HepG2 (cell line): Measurements from ENCODE around the gene SKA2. TPM values are rescaled to one million over a fixed set of nuclear protein-coding genes. Genes with fewer than 3 reads are reported as not detected.

ENCODE experiments used
- ATAC-seq: fragments of 200-7000 bp; cut with Tn5 transposase; 3 replicates; pipeline ENCODE4 v1.9.1; 2020; ENCODE audit warnings: mild to moderate bottlenecking, moderate library complexity
- BruUV-seq: library from RNA; stranded (reverse); fragments of 400-500 nt; replicated peaks from 2 replicates; lab custom pipeline; 2021; lab: Mats Ljungman, UMichigan
- CTCF ChIA-PET: fragments of 300-600 bp; formaldehyde crosslinking; extraction: SDS; loops from one replicate; lab custom pipeline; 2021; ENCODE audit warnings: low total read pairs, inconsistent platforms, low intra/inter-chr PET ratio; lab: Yijun Ruan, JAX
- POLR2A ChIA-PET: fragments of 350-600 bp; sonication (Branson Sonifier 250); formaldehyde crosslinking; loops from one replicate; lab custom pipeline; 2020; ENCODE audit warnings: antibody characterized with exemption, inconsistent platforms; lab: Yijun Ruan, JAX
- DNase-seq: peaks from one replicate; pipeline ENCODE4 v3.0.0-alpha.2; 2015; ENCODE audit warnings: low spot score
- FAIRE-seq: peaks from 3 replicates; lab custom pipeline; 2011; peaks lifted over from hg19 to GRCh38; lab: Jason Lieb, UNC
- H2AFZ ChIP-seq: one replicate; pipeline ENCODE4 v1.6.1; 2011; ENCODE audit warnings: low read length, inconsistent platforms
- H3K27ac ChIP-seq: fragments of 300-600 bp; 3 replicates; pipeline ENCODE4 v1.8.0; 2011; ENCODE audit warnings: mixed run types, mild to moderate bottlenecking, mixed read lengths, low read length, inconsistent platforms; ENCODE audit not compliant: insufficient read depth; ENCODE audit errors: extremely low read length
- H3K27me3 ChIP-seq, 2 experiments: fragments of 200-600 bp in 1 of 2; 2 replicates in 1 of 2; 3 replicates in 1 of 2; pipeline versions ENCODE4 v1.6.0 to v1.8.0; 2011; ENCODE audit warnings: low read length in 2 of 2, mild to moderate bottlenecking in 2 of 2, moderate library complexity in 2 of 2, inconsistent platforms in 1 of 2; ENCODE audit not compliant: insufficient read depth in 2 of 2, control insufficient read depth in 1 of 2
- H3K36me3 ChIP-seq, 2 experiments: fragments of 200-600 bp in 1 of 2; replicated peaks in 1 of 2; 2 replicates in 1 of 2; 3 replicates in 1 of 2; pipeline versions ENCODE4 v1.5.1 to v1.8.0; 2011; ENCODE audit warnings: low read length in 2 of 2, inconsistent platforms in 1 of 2; ENCODE audit not compliant: insufficient read depth in 2 of 2, control insufficient read depth in 1 of 2
- H3K4me1 ChIP-seq: 2 replicates; pipeline ENCODE4 v1.5.1; 2012; ENCODE audit warnings: low read length, inconsistent platforms; ENCODE audit not compliant: insufficient read depth
- H3K4me2 ChIP-seq: 2 replicates; pipeline ENCODE4 v1.6.0; 2011; ENCODE audit warnings: low read depth, low read length, inconsistent platforms
- H3K4me3 ChIP-seq, 3 experiments: fragments of 200-600 bp in 1 of 3; sonication (generic), shearing (Covaris generic) in 1 of 3; replicated peaks in 1 of 3; 2 replicates each; pipeline ENCODE4 v1.5.1; 2011 to 2016; ENCODE audit warnings: low read length in 3 of 3, inconsistent platforms in 2 of 3, low read depth in 2 of 3, mild to moderate bottlenecking in 2 of 3, control low read depth in 1 of 3, mixed read lengths in 1 of 3; ENCODE audit not compliant: insufficient read depth in 1 of 3
- H3K79me2 ChIP-seq: one replicate; pipeline ENCODE4 v1.6.1; 2011; ENCODE audit warnings: low read length, inconsistent platforms; ENCODE audit not compliant: insufficient read depth
- H3K9ac ChIP-seq: 2 replicates; pipeline ENCODE4 v1.6.0; 2011; ENCODE audit warnings: mild to moderate bottlenecking, low read depth, low read length, inconsistent platforms; ENCODE audit not compliant: insufficient read depth
- H3K9me3 ChIP-seq: 2 replicates; pipeline ENCODE4 v1.5.1; 2012; ENCODE audit warnings: mild to moderate bottlenecking, low read length
- H4K20me1 ChIP-seq: 2 replicates; pipeline ENCODE4 v1.6.0; 2011; ENCODE audit warnings: inconsistent platforms, mild to moderate bottlenecking, low read length, moderate library complexity; ENCODE audit not compliant: insufficient read depth
- FOSL2 ChIP-seq: sonication (generic); formaldehyde crosslinking; IDR thresholded peaks from 2 replicates; pipeline ENCODE4 v1.4.0; 2020; ENCODE audit warnings: missing genetic modification reagents
- FOXJ3 ChIP-seq: sonication (generic); formaldehyde crosslinking; IDR thresholded peaks from 2 replicates; pipeline ENCODE4 v1.4.0; 2020; ENCODE audit warnings: missing genetic modification reagents, mild to moderate bottlenecking, borderline replicate concordance
- POLR2A ChIP-seq, 2 experiments: IDR thresholded peaks; 2 replicates each; pipeline ENCODE4 v1.6.1; 2011; ENCODE audit warnings: low read depth in 2 of 2, low read length in 2 of 2, mild to moderate bottlenecking in 1 of 2, moderate library complexity in 1 of 2; ENCODE audit not compliant: insufficient read depth in 1 of 2
- RFX3 ChIP-seq: IDR thresholded peaks from 2 replicates; pipeline ENCODE4 v1.6.1; 2016; ENCODE audit warnings: missing biosample characterization, missing genetic modification reagents
- ZNF550 ChIP-seq: sonication (generic); formaldehyde crosslinking; IDR thresholded peaks from 2 replicates; pipeline ENCODE4 v1.4.0; 2020; ENCODE audit warnings: mild to moderate bottlenecking, missing genetic modification reagents, borderline replicate concordance
- WGBS: methylation state at CpG from one replicate; pipeline ENCODE4 v1.1.6; 2017; ENCODE audit warnings: low lambda C conversion rate; 5-methylcytosine and 5-hydroxymethylcytosine counted together
- in situ Hi-C: cut with HindIII; loops from 2 replicates; pipeline ENCODE4 v1.10.0; 2017; ENCODE audit warnings: low pct_unique_long_range_greater_than_20kb; ENCODE audit not compliant: extremely low pct_ligation_motif_present
- intact Hi-C: fragments of 100-400 bp; cut with micrococcal nuclease; formaldehyde crosslinking; loops from one replicate; pipeline ENCODE4 v1.10.0; 2022; ENCODE audit not compliant: unreplicated experiment
- polyA plus RNA-seq, 8 experiments: library from polyadenylated mRNA; depleted of rRNA in 3 of 8; stranded (reverse) in 7 of 8; unstranded in 1 of 8; fragments of >200 nt; fragmentation: Illumina TruSeq in 4 of 8; extraction: Trizol in 4 of 8; gene quantifications; 2 replicates each; pipeline versions ENCODE4 v1.2.1 to v1.2.3, GENCODE V29; 2011 to 2016; ENCODE audit warnings: low read depth in 4 of 8, missing spikeins in 1 of 8, mixed read lengths in 1 of 8; ENCODE audit not compliant: insufficient read depth in 1 of 8
- total RNA-seq, 5 experiments: library from RNA; depleted of rRNA; stranded (reverse); fragments of >200 nt; fragmentation: Illumina TruSeq; extraction: Trizol; gene quantifications; 2 replicates each; pipeline ENCODE4 v1.2.3, GENCODE V29; 2016; ENCODE audit warnings: low read depth in 1 of 5
- TF ChIP-seq, protein P1 (sequence below): sonication (generic); formaldehyde crosslinking; IDR thresholded peaks from 2 replicates; pipeline ENCODE4 v1.5.1; 2020; ENCODE audit warnings: missing genetic modification reagents, mild to moderate bottlenecking, borderline replicate concordance
- TF ChIP-seq, protein P2 (sequence below): sonication (generic); formaldehyde crosslinking; IDR thresholded peaks from 2 replicates; pipeline ENCODE4 v1.4.0; 2020; ENCODE audit warnings: missing genetic modification reagents
- TF ChIP-seq, protein P3 (sequence below), 2 experiments: sonication (generic) in 1 of 2; formaldehyde crosslinking in 1 of 2; IDR thresholded peaks; 2 replicates each; pipeline versions ENCODE4 v1.6.1 to v1.9.0; 2014 to 2022; ENCODE audit warnings: antibody characterized with exemption in 1 of 2, borderline replicate concordance in 1 of 2, inconsistent platforms in 1 of 2, low read depth in 1 of 2, missing genetic modification reagents in 1 of 2
- TF ChIP-seq, protein P4 (sequence below): IDR thresholded peaks from 2 replicates; pipeline ENCODE4 v1.6.1; 2016; ENCODE audit warnings: control low read depth

SKA2 gene
- total and polyA plus RNA-seq, 2 of the 13 experiments (the other 11 are each of a cell fraction or from before 2014, with no cell fraction given) = 18.6 to 91.8 TPM

DNA sequence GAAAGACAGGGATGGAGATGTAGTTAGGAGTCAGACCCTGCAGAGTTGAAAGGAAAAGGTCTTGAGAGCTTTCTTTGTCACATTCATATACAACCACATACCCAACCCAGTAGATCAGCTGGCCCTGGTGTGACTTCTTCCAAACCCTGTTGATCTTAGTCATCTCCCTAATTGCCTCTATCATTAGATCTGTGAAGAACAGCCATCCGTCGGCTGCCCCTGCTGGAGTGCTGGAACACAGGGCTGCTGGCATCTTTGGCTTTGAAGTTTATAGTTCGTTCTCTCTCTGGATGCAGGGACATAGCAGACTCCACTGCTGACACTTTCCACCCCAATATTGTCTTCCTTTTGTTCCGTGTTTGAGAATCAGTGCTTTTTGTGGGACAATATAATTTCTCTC lies 44.4 kb upstream of the SKA2 start:
- Histone ChIP-seq H3K27ac (no peak overlapping the region), H3K36me3 (peaks cover 10 to 72% of the 10 kb centered on the region in 2 experiments), H3K9me3 (no peaks in the 10 kb centered on the region), H3K4me2 (no peak overlapping the region), H3K79me2 (no peaks in the 10 kb centered on the region), H3K9ac (no peak overlapping the region), H2AFZ (no peak overlapping the region), H4K20me1 (no peaks in the 10 kb centered on the region), H3K27me3 (no peaks in the 10 kb centered on the region), H3K4me1 (no peaks in the 10 kb centered on the region), H3K4me3 (no peak overlapping the region)
- DNase-seq (no peak), ATAC-seq (no peak), FAIRE-seq (no peak)
- intact Hi-C loops (no loop called here), in situ Hi-C loops (no loop called here)
- ChIA-PET POLR2A (no interaction called here), CTCF (no interaction called here)
- WGBS = 97% methylated on average over 4 of the region's 4 CpGs
- no TSS peak for BruUV-seq
- TF ChIP-seq FOSL2 (CRISPR knock-in tag) (no peak), ZNF550 (CRISPR knock-in tag) (no peak), RFX3 (CRISPR knock-in tag) (no peak), POLR2A (IDR thresholded peaks at IDR 0.05; ENCODE audit: insufficient read depth in 1 of 2, low read depth in 2 of 2, low read length in 2 of 2) (no peak), FOXJ3 (no peak)
- TF ChIP-seq, protein P1, sequence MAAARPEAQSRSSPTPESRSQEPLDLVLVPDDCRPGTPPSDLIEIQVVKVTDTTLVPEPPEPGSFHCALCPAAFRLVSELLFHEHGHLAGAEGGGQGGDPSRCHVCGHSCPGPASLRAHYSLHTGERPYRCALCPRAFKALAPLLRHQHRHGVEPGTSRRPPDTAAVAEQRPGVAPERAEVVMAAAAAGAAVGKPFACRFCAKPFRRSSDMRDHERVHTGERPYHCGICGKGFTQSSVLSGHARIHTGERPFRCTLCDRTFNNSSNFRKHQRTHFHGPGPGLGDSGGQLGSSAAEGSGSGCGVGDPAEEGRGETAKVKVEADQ (CRISPR knock-in tag) = no peak
- TF ChIP-seq, protein P2, sequence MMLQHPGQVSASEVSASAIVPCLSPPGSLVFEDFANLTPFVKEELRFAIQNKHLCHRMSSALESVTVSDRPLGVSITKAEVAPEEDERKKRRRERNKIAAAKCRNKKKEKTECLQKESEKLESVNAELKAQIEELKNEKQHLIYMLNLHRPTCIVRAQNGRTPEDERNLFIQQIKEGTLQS (CRISPR knock-in tag) = no peak
- TF ChIP-seq, protein P3, sequence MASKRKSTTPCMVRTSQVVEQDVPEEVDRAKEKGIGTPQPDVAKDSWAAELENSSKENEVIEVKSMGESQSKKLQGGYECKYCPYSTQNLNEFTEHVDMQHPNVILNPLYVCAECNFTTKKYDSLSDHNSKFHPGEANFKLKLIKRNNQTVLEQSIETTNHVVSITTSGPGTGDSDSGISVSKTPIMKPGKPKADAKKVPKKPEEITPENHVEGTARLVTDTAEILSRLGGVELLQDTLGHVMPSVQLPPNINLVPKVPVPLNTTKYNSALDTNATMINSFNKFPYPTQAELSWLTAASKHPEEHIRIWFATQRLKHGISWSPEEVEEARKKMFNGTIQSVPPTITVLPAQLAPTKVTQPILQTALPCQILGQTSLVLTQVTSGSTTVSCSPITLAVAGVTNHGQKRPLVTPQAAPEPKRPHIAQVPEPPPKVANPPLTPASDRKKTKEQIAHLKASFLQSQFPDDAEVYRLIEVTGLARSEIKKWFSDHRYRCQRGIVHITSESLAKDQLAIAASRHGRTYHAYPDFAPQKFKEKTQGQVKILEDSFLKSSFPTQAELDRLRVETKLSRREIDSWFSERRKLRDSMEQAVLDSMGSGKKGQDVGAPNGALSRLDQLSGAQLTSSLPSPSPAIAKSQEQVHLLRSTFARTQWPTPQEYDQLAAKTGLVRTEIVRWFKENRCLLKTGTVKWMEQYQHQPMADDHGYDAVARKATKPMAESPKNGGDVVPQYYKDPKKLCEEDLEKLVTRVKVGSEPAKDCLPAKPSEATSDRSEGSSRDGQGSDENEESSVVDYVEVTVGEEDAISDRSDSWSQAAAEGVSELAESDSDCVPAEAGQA (IDR thresholded peaks at IDR 0.05; ENCODE audit: low read depth) = no peak
- TF ChIP-seq, protein P3 (CRISPR knock-in tag; IDR thresholded peaks at IDR 0.05; ENCODE audit: borderline replicate concordance) = no peak
- TF ChIP-seq, protein P4, sequence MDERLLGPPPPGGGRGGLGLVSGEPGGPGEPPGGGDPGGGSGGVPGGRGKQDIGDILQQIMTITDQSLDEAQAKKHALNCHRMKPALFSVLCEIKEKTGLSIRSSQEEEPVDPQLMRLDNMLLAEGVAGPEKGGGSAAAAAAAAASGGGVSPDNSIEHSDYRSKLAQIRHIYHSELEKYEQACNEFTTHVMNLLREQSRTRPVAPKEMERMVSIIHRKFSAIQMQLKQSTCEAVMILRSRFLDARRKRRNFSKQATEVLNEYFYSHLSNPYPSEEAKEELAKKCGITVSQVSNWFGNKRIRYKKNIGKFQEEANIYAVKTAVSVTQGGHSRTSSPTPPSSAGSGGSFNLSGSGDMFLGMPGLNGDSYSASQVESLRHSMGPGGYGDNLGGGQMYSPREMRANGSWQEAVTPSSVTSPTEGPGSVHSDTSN (CRISPR knock-in tag) = no peak
